Kidney epithelial cell (primary cell): ENCODE measurements around the gene DPP3. TPM values are rescaled to one million over a fixed set of nuclear protein-coding genes. Genes with fewer than 3 reads are reported as not detected.

Experiments
- DNase-seq: peaks from one replicate; pipeline ENCODE4 v3.0.0-alpha.2; 2010; ENCODE audit warnings: low read depth
- H3K27me3 ChIP-seq: 2 replicates; pipeline ENCODE4 v1.6.0; 2011; ENCODE audit warnings: low read length; ENCODE audit not compliant: control insufficient read depth, insufficient read depth
- H3K36me3 ChIP-seq: 2 replicates; pipeline ENCODE4 v1.5.1; 2011; ENCODE audit warnings: low read length; ENCODE audit not compliant: control insufficient read depth, insufficient read depth
- H3K4me3 ChIP-seq: 2 replicates; pipeline ENCODE4 v1.5.1; 2011; ENCODE audit warnings: low read depth, mild to moderate bottlenecking, control low read depth, low read length
- CTCF ChIP-seq: IDR thresholded peaks from 2 replicates; pipeline ENCODE4 v1.5.1; 2011; ENCODE audit warnings: mild to moderate bottlenecking, moderate library complexity, low read length, control low read depth, inconsistent platforms; ENCODE audit not compliant: insufficient read depth, poor library complexity, severe bottlenecking
- total RNA-seq: library from RNA; depleted of rRNA; stranded (reverse); fragments of >200 nt; gene quantifications from 2 replicates; pipeline ENCODE4 v1.2.3, GENCODE V29; 2015

The DPP3 gene
- total RNA-seq, 1 donor from 2014 or later: 84.6 TPM

- Histone ChIP-seq H3K27me3 (no peaks in the 10 kb centered on the region), H3K4me3 (no peak overlapping the region), H3K36me3 (no peaks in the 10 kb centered on the region)
- no peak for DNase-seq
- no peak for TF ChIP-seq CTCF
Observed at GRCh38 chr11:66443602-66444001, 36.6 kb upstream of the DPP3 start.

DNA sequence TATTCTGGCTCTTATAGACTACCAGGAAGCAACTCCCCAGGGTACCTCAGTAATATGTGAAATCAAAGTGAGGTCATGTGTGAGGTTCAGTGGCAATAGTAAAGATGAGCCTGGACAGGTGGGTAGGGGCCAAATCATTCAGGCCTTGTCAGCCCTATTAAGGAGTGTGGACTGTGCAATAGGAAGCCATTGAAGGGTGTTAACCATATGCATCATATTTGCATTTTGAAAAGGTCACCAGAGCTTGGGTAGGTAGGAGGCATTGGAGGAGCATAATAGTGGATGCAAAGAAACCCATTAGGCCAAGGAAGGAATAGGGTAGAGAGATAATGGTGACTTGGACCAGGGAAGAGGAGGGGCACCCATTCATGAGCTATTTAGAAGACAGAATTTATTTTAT is 33.2 kb upstream of the DPP3 start:
- no peaks in the 10 kb centered on the region for H3K27me3 ChIP-seq
- DNase-seq: no peak
- no peak overlapping the region for H3K4me3 ChIP-seq
- no peaks in the 10 kb centered on the region for H3K36me3 ChIP-seq
- TF ChIP-seq CTCF: no peak

DNA sequence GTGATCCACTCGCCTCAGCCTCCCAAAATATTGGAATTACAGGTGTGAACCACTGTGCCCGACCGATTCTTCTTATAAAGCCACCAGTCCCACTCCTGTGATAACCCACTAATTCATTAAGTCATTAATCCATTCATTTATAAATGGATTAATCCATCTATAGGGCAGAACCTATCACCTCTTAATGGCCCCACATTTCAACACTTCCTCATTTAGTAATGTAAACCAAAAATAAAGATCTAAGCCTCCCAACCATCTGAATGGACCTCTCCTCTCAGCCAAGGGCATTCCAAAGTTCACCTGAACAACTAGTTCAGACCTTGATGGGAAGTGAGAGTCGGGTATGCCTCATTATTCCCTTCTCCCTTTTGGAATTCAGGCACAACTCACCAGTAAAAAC is 31.7 kb upstream of the DPP3 start:
- no peak overlapping the region for H3K4me3 ChIP-seq
- TF ChIP-seq CTCF: no peak
- no peaks in the 10 kb centered on the region for H3K36me3 ChIP-seq
- no peak for DNase-seq
- peaks cover 2% of the 10 kb centered on the region for H3K27me3 ChIP-seq

DNA sequence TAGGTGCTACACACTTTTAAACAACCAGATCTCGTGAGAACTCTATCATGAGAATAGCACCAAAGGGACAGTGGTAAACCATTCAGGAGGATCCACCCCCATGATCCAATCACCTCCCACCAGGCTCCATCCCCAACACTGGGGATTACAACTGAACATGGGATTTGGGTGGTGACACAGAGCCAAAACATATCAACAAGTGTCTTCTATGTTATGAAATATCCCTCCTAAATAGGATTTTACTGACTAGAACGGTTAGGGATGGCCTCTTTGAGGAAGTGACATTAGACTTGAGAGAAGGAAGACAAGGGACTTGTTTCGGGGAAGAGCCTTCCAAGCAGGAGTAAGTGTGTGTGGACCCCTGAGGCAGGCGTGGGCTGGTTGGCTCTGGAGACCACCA is 29.7 kb upstream of the DPP3 start:
- Histone ChIP-seq H3K36me3 (no peaks in the 10 kb centered on the region), H3K4me3 (no peak overlapping the region), H3K27me3 (peaks cover 2% of the 10 kb centered on the region)
- TF ChIP-seq CTCF: no peak
- DNase-seq: no peak

DNA sequence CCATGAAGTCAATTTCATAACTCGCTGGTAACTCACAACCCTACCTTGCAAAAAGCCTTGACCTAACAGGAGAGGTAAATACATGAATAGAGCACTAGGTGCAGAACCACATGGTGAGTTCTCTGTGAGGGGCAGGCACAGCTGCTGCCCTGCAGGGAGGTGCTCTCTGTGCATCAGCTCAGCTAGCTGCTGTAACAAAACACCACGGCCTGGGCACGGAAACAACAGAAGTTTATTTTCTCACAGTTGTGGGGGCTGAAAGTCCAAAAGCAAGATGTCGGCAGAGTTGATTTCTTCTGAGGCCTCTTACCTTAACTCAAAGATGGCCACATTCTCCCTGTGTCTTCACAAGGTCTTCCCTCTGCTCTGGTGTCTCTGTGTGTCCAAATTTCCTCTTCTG is 28.6 kb upstream of the DPP3 start:
- Histone ChIP-seq H3K36me3 (no peaks in the 10 kb centered on the region), H3K27me3 (peaks cover 2% of the 10 kb centered on the region), H3K4me3 (no peak overlapping the region)
- TF ChIP-seq CTCF: no peak
- no peak for DNase-seq

GRCh38 chr11:66454247-66454646 is 26.0 kb upstream of the DPP3 start:
- H3K36me3 ChIP-seq: no peaks in the 10 kb centered on the region
- no peak for TF ChIP-seq CTCF
- no peak for DNase-seq

More at GRCh38 chr11:66454247-66454646, 26.0 kb upstream of the DPP3 start:
- H3K4me3 ChIP-seq: no peak overlapping the region
- peaks cover 2% of the 10 kb centered on the region for H3K27me3 ChIP-seq
